Natural killer cell (primary cell): ENCODE data around the gene ZNF618. TPM values are rescaled to one million over a fixed set of nuclear protein-coding genes. Genes with fewer than 3 reads are reported as not detected.

Source experiments
- ATAC-seq, 3 donors: fragments of 150-1000 bp in 2 of 3; fragments of 200-7000 bp in 1 of 3; cut with Tn5 transposase; 1 replicate in 1 of 3; 2 replicates in 2 of 3; pipeline ENCODE4 v1.10.0; 2021; ENCODE audit warnings: mild to moderate bottlenecking in 2 of 3, moderate library complexity in 2 of 3
- DNase-seq, 2 donors: peaks; one replicate each; pipeline versions ENCODE4 v3.0.0 to v3.0.0-alpha.2; 2013 to 2021; ENCODE audit warnings: mixed read lengths in 1 of 2
- H3K27ac ChIP-seq: one replicate; pipeline ENCODE4 v1.5.1; 2013; ENCODE audit warnings: mild to moderate bottlenecking, low read length
- H3K27me3 ChIP-seq: one replicate; pipeline ENCODE4 v1.6.1; 2013; ENCODE audit warnings: low read length; ENCODE audit not compliant: control insufficient read depth, insufficient read depth
- H3K36me3 ChIP-seq: one replicate; pipeline ENCODE4 v1.6.1; 2013; ENCODE audit warnings: low read length; ENCODE audit not compliant: control insufficient read depth, insufficient read depth
- H3K4me1 ChIP-seq: one replicate; pipeline ENCODE4 v1.6.1; 2013; ENCODE audit warnings: low read length; ENCODE audit not compliant: control insufficient read depth, insufficient read depth
- H3K4me3 ChIP-seq: one replicate; pipeline ENCODE4 v1.5.1; 2013; ENCODE audit warnings: low read length
- H3K9me3 ChIP-seq: one replicate; pipeline ENCODE4 v1.6.1; 2013; ENCODE audit warnings: low read length; ENCODE audit not compliant: control insufficient read depth, insufficient read depth
- H3K27ac Mint-ChIP-seq, 2 donors: one replicate each; pipeline ENCODE4 v1.8.0; 2022; ENCODE audit warnings: mild to moderate bottlenecking in 2 of 2, mixed read lengths in 2 of 2, moderate library complexity in 1 of 2
- H3K27me3 Mint-ChIP-seq, 2 donors: one replicate each; pipeline ENCODE4 v1.8.0; 2022; ENCODE audit warnings: low read depth in 2 of 2, mixed read lengths in 2 of 2
- H3K36me3 Mint-ChIP-seq: one replicate; pipeline ENCODE4 v1.8.0; 2022; ENCODE audit warnings: mixed read lengths
- H3K4me1 Mint-ChIP-seq, 2 donors: one replicate each; pipeline ENCODE4 v1.8.0; 2022; ENCODE audit warnings: mixed read lengths in 2 of 2
- H3K4me3 Mint-ChIP-seq: one replicate; pipeline ENCODE4 v1.8.0; 2022; ENCODE audit warnings: mild to moderate bottlenecking, moderate library complexity, mixed read lengths
- H3K9me3 Mint-ChIP-seq, 2 donors: one replicate each; pipeline ENCODE4 v1.8.0; 2022; ENCODE audit warnings: mixed read lengths in 2 of 2
- WGBS: methylation state at CpG from one replicate; pipeline ENCODE4 v1.1.7; 2013; ENCODE audit warnings: missing lambda C conversion rate; ENCODE audit not compliant: insufficient coverage; 5-methylcytosine and 5-hydroxymethylcytosine counted together
- intact Hi-C: fragments of 100-400 bp; cut with micrococcal nuclease; formaldehyde crosslinking; loops from one replicate; pipeline ENCODE4 v1.14.2; 2022
- total RNA-seq, 4 donors: library from RNA; stranded (reverse); fragments of 120-200 nt in 1 of 4; gene quantifications; one replicate each; pipeline versions ENCODE4 v1.2.3 to v1.2.4, GENCODE V29; 2013 to 2022
- TF ChIP-seq, protein P1 (sequence below): fragments of 200-600 bp; IDR thresholded peaks from one replicate; pipeline ENCODE4 v1.8.0; 2022; ENCODE audit warnings: antibody characterized with exemption

The ZNF618 gene
- total RNA-seq, 3 donors from 2014 or later (not counting 1 experiment from before 2014, with no cell fraction given): 9.2 to 10.7 (median 10.0) TPM

DNA sequence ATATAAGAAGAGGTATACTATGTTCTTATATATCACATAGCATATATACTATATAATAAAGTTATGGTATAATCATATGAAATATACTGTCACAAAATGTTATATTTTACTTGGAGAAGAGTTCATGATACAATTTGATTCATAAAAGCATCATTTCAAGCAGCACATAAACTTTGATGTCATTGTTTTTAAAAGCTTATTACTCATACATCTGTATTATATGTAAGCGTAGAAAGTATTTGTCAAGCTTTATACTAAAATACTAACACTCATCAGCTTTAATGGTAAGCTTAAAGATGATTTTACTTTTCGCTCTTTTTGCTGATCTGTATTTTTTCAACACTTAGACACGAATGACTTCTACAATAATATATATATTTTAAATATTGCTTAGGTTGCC, 34.0 kb upstream of the ZNF618 start:
- Histone ChIP-seq H3K36me3 (no peaks in the 10 kb centered on the region), H3K9me3 (no peaks in the 10 kb centered on the region), H3K4me1 (no peaks in the 10 kb centered on the region), H3K27me3 (no peaks in the 10 kb centered on the region), H3K27ac (no peak overlapping the region), H3K4me3 (no peak overlapping the region)
- Mint-ChIP-seq H3K4me1 (no peaks in the 10 kb centered on the region), H3K36me3 (no peaks in the 10 kb centered on the region), H3K27me3 (peaks cover 3 to 9% of the 10 kb centered on the region in 2 donors), H3K4me3 (no peak overlapping the region), H3K27ac (no peak overlapping the region), H3K9me3 (no peaks in the 10 kb centered on the region)
- TF ChIP-seq, protein P1, sequence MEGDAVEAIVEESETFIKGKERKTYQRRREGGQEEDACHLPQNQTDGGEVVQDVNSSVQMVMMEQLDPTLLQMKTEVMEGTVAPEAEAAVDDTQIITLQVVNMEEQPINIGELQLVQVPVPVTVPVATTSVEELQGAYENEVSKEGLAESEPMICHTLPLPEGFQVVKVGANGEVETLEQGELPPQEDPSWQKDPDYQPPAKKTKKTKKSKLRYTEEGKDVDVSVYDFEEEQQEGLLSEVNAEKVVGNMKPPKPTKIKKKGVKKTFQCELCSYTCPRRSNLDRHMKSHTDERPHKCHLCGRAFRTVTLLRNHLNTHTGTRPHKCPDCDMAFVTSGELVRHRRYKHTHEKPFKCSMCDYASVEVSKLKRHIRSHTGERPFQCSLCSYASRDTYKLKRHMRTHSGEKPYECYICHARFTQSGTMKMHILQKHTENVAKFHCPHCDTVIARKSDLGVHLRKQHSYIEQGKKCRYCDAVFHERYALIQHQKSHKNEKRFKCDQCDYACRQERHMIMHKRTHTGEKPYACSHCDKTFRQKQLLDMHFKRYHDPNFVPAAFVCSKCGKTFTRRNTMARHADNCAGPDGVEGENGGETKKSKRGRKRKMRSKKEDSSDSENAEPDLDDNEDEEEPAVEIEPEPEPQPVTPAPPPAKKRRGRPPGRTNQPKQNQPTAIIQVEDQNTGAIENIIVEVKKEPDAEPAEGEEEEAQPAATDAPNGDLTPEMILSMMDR: no peak
- DNase-seq (no peak), ATAC-seq (no peak)
- intact Hi-C loops: no loop called here
- WGBS: no CpG with 5 or more reads among the region's 3 CpGs

DNA sequence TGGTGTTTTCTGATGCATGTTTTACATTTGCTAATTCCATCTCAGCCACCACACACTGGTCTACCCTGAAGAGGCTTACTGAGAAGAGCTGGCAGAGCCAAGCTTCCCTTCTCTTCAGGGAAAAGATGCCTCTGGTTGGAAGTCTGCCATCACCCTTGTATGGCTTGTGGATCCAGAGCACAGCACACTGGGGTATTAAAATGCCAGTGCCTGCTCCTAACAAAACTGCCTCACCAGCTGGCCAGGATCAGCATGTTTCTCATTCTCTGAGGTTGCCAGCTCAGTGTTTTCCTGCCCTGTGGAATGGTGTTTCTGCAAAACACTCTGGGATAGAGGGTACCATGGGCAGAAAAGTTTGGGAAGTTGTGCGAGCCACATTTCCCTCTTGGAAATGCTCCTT, 31.6 kb upstream of the ZNF618 start:
- Mint-ChIP-seq H3K4me1 (no peaks in the 10 kb centered on the region), H3K36me3 (no peaks in the 10 kb centered on the region), H3K27ac (no peak overlapping the region), H3K9me3 (no peaks in the 10 kb centered on the region), H3K4me3 (no peak overlapping the region), H3K27me3 (peaks cover 3 to 7% of the 10 kb centered on the region in 2 donors)
- ATAC-seq (no peak), DNase-seq (no peak)
- intact Hi-C loops: no loop called here
- TF ChIP-seq, protein P1: no peak
- H3K36me3 ChIP-seq: no peaks in the 10 kb centered on the region
- no peaks in the 10 kb centered on the region for H3K4me1 ChIP-seq
- H3K27me3 ChIP-seq: no peaks in the 10 kb centered on the region
- H3K4me3 ChIP-seq: no peak overlapping the region
- no peak overlapping the region for H3K27ac ChIP-seq
- H3K9me3 ChIP-seq: no peaks in the 10 kb centered on the region
- 80% methylated on average over 1 of the region's 1 CpG for WGBS

DNA sequence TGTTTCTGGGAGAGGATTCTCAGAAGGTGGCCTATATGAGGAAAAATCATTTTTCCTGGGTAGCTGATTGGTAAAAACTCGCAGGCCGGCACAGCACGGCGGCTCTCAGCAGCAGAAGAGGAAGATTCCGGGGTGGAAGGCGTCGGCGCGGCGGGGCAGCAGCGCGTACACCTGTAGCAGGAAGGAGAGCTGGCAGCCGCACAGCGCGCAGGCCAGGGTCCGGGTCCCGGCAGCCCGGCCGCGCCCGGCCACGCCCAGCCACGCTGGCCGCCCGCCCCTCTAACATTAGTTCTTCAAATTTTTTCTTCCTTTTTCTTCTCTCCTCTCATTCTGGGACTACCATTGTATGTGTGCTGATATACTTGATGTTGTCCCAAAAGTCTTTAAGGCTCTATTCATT, 24.8 kb upstream of the ZNF618 start:
- H3K27ac Mint-ChIP-seq: no peak overlapping the region
- no peaks in the 10 kb centered on the region for H3K4me1 Mint-ChIP-seq
- WGBS: 90% methylated on average over 23 of the region's 25 CpGs
- H3K4me1 ChIP-seq: no peaks in the 10 kb centered on the region
- DNase-seq (no peak), ATAC-seq (no peak)
- no peaks in the 10 kb centered on the region for H3K36me3 ChIP-seq
- no peaks in the 10 kb centered on the region for H3K27me3 ChIP-seq
- H3K9me3 Mint-ChIP-seq: peaks cover 2 to 3% of the 10 kb centered on the region in 2 donors
- intact Hi-C loops: no loop called here
- H3K27ac ChIP-seq: no peak overlapping the region
- H3K9me3 ChIP-seq: peaks cover 8% of the 10 kb centered on the region
- no peak overlapping the region for H3K4me3 Mint-ChIP-seq
- H3K27me3 Mint-ChIP-seq: peaks cover 3 to 17% of the 10 kb centered on the region in 2 donors
- H3K36me3 Mint-ChIP-seq: peaks cover 7% of the 10 kb centered on the region
- TF ChIP-seq, protein P1: no peak
- no peak overlapping the region for H3K4me3 ChIP-seq

DNA sequence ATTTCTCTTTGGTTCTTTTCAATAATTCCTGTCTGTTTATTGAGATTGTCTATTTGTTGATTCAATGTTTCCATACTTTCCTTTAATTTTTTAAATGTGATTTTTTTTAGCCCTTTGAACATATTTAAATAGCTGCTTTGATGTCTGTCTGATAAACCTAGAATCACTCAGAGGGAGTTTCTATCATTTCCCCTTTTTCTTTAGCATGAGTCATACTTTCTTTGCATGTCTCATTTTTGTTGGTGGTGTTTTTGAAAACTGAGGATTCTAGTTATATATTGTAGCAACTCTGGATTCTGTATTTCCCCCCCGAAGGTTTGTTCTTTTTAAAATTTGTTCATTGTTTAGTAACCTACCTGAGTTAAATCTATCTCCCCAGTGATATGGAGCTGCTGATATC, 24.2 kb upstream of the ZNF618 start:
- Mint-ChIP-seq H3K4me3 (no peak overlapping the region), H3K27me3 (peaks cover 3 to 17% of the 10 kb centered on the region in 2 donors), H3K9me3 (peaks cover 2 to 3% of the 10 kb centered on the region in 2 donors), H3K27ac (no peak overlapping the region), H3K4me1 (no peaks in the 10 kb centered on the region), H3K36me3 (peaks cover 7% of the 10 kb centered on the region)
- H3K27ac ChIP-seq: no peak overlapping the region
- H3K36me3 ChIP-seq: no peaks in the 10 kb centered on the region
- peaks cover 8% of the 10 kb centered on the region for H3K9me3 ChIP-seq
- H3K4me1 ChIP-seq: no peaks in the 10 kb centered on the region
- no peak overlapping the region for H3K4me3 ChIP-seq
- intact Hi-C loops: no loop called here
- ATAC-seq: no peak
- H3K27me3 ChIP-seq: no peaks in the 10 kb centered on the region
- DNase-seq: no peak
- WGBS: no CpG with 5 or more reads among the region's 1 CpG
- TF ChIP-seq, protein P1: no peak
